GM21529 (cell line): ENCODE measurements around the gene CTTN.

Source experiments
- ATAC-seq: cut with Tn5 transposase; IDR thresholded peaks from one replicate; pipeline ENCODE4 v1.9.1; 2021; ENCODE audit not compliant: unreplicated experiment

CTTN gene

GRCh38 chr11:70397983-70398833 lies at the start of gene CTTN:
Gene CTTN, plus strand, starts transcription at chr11:70398529. Its CDS starts 8,769 bp downstream, at chr11:70407298.
- ATAC-seq: peak; percentile 48

- no peak for ATAC-seq
Measured at GRCh38 chr11:70348608-70349007, 49.7 kb upstream of the CTTN start.

DNA sequence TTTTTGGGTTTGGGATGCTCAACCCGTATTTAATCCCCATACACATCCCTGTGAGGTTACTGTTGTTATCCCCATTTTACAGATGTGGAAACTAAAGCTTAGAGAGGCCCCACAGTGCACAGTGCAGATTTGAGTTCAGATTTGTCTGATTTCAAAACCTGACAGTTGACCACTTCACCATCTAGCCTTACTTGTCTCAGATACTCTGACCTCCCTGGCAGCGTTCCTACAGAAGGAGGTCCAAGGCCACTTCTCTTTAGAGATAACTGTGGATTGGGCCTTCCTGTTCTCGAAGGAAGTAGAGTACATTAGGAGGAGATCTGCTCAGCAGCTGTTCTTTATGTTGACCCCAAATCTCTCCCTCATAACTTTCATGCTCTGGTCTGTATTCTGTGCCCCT lies 46.7 kb upstream of the CTTN start:
- ATAC-seq: no peak

DNA sequence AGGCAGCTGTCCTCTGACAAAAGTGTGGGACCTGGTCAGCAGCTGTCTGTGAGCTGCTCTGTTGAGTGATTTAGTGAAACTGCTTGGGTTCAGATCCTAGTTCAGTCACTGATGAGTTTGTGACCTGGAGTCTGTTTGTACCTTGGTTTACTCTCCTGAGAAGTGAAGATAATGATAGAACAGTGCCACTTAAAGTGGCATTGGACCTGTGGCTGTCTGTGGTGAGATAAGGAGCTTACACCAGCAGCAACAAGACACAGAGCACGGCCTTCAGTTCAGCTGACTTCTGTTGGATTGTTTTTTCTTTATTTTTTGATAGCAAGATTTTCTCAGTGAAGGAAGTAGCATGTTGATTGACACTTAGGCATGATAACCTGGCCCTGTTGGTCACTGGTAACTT lies 46.2 kb upstream of the CTTN start:
- ATAC-seq: no peak

GRCh38 chr11:70352601-70353000 lies 45.7 kb upstream of the CTTN start:
- no peak for ATAC-seq

GRCh38 chr11:70353329-70353728 lies 45.0 kb upstream of the CTTN start:
- ATAC-seq: no peak

- ATAC-seq: no peak
Measured at GRCh38 chr11:70353900-70354568, 44.3 kb upstream of the CTTN start.

GRCh38 chr11:70354629-70355028 lies 43.7 kb upstream of the CTTN start:
- no peak for ATAC-seq

- no peak for ATAC-seq
Measured at GRCh38 chr11:70358753-70359152, 39.6 kb upstream of the CTTN start.

DNA sequence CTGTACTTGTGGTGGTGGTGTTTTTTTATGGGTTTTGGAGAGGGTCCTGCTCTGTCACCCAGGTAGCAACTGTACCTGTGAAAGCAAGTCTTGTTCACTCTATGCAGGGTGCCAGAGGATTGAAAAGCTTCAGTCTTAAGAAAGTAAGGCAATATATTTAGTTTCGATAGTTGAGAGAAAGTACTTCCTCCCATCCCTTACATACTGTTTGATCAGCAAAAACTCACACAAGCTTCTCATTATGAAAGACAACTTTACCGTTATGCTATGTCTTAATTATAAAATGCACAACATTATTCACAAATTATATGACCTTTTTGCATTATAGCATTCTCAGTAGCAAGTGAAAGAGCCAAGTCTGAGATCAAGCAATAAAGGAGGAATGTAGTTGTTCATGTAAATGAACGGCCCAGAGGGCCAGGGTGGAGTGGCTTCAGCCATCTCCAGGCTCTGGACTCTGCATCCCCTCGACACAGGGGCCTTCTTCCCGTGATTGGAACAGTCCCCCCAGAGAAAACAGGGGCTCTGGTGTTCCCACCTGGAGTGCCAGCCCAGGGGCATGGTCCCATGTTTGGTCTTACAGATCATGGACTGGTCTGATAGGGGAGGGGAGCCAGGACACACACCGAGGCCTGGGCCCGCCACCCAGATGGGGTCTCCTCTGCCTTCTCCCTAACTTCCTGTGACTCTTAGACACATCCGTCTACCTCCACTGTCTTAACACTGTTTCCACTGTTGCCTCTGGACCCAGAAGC lies 38.7 kb upstream of the CTTN start:
- ATAC-seq: no peak

GRCh38 chr11:70360211-70360610 lies 38.1 kb upstream of the CTTN start:
- no peak for ATAC-seq

GRCh38 chr11:70364178-70364577 lies 34.2 kb upstream of the CTTN start:
- ATAC-seq: no peak

GRCh38 chr11:70364745-70365543 lies 33.4 kb upstream of the CTTN start:
- no peak for ATAC-seq

- no peak for ATAC-seq
Measured at GRCh38 chr11:70365544-70365927, 32.8 kb upstream of the CTTN start.

GRCh38 chr11:70367071-70367470 lies 31.3 kb upstream of the CTTN start:
- no peak for ATAC-seq

DNA sequence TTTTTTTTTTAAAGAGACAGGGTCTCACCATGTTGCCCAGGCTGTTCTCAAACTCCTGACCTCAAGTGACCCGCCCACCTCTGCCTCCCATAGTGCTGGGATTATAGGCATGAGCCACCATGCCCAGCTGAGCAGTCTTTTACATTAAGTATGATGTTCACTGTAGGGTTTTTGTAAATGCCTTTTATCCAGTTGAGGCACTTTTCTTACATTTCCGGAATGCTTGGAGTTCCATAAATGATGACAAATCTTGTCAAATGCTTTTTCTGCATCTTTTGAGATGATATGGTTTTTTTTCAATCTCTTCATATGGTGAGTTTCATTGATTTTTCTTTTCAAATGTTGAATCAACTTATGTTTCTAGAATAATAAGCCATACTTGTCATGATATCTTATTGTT lies 29.4 kb upstream of the CTTN start:
- ATAC-seq: no peak

DNA sequence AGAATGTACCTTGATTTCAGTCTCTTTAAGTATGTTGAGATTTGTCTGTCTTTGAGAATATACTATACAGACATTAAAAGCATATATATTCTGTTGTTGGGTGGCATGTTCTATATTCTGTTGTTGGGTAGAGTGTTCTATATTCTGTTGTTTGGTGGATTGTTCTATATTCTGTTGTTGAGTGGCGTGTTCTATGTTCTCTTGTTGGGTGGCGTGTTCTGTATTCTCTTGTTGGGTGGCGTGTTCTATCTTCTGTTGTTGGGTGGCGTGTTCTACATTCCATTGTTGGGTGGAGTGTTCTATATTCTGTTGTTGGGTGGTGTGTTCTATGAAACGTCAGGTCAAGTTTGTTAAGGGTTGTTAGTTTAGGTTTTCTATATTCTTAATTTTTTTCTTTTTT lies 27.1 kb upstream of the CTTN start:
- no peak for ATAC-seq

GRCh38 chr11:70372076-70372475 lies 26.3 kb upstream of the CTTN start:
- ATAC-seq: no peak

DNA sequence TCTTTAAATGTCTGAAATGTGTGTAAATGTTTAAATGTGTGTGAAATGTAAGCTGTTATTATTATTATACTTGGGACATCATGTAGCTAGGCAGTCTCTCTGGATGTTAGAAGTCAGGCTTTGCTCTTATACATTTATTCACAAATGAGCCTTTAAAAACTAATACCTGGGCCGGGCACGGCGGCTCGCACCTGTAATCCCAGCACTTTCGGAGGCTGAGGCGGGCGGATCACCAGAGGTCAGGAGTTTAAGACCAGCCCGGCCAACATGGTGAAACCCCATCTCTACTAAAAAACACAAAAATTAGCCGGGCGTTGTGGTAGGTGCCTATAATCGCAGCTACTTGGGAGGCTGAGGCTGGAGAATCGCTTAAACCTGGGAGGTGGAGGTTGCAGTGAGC lies 21.7 kb upstream of the CTTN start:
- no peak for ATAC-seq

DNA sequence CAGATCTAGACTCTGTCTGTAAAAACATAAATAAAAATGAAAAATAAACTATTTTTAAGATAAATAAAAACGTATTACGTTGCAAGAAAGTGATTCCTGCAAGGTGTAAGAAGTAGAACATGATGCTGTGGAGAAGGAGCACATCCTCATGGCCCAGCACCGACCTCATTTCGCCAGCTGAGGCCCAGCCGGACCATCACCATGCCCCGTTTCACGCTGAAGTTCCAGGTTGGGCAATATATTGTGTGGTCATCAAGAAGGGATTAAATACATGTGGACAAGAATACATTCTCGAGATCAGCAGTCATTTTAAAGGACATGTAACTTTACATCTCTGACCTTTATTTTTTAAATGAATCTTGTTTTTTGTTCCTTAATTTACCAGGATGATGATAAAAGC lies 20.7 kb upstream of the CTTN start:
- no peak for ATAC-seq
